Liver (tissue), 9 donors: Measurements from ENCODE around the gene TSPAN5. TPM values are rescaled to one million over a fixed set of nuclear protein-coding genes. Genes with fewer than 3 reads are reported as not detected.

Experiments used
- DNase-seq: peaks from one replicate; pipeline ENCODE4 v3.0.0-alpha.2; 2017; ENCODE audit warnings: low spot score
- H3K27ac ChIP-seq, 2 donors: one replicate each; pipeline ENCODE4 v1.7.0; 2013; ENCODE audit warnings: inconsistent platforms in 2 of 2, low read length in 2 of 2, control low read depth in 1 of 2, low read depth in 1 of 2, mild to moderate bottlenecking in 1 of 2
- H3K27me3 ChIP-seq, 4 donors: one replicate each; pipeline versions ENCODE4 v1.6.1 to v1.7.0; 2013; ENCODE audit warnings: low read length in 3 of 4, inconsistent platforms in 1 of 4, mild to moderate bottlenecking in 1 of 4, moderate library complexity in 1 of 4; ENCODE audit not compliant: control insufficient read depth in 4 of 4, insufficient read depth in 4 of 4
- H3K36me3 ChIP-seq, 4 donors: one replicate each; pipeline versions ENCODE4 v1.6.1 to v1.7.0; 2013; ENCODE audit warnings: low read length in 3 of 4, mild to moderate bottlenecking in 3 of 4, low read depth in 1 of 4, moderate library complexity in 1 of 4; ENCODE audit not compliant: control insufficient read depth in 4 of 4, insufficient read depth in 3 of 4
- H3K4me1 ChIP-seq, 4 donors: one replicate each; pipeline versions ENCODE4 v1.6.1 to v1.7.0; 2013; ENCODE audit warnings: low read length in 3 of 4, mild to moderate bottlenecking in 3 of 4, moderate library complexity in 1 of 4; ENCODE audit not compliant: control insufficient read depth in 4 of 4, insufficient read depth in 4 of 4
- H3K4me3 ChIP-seq, 3 donors: one replicate each; pipeline versions ENCODE4 v1.6.1 to v1.7.0; 2013; ENCODE audit warnings: low read length in 3 of 3, control low read depth in 1 of 3, low read depth in 1 of 3, mild to moderate bottlenecking in 1 of 3
- H3K9ac ChIP-seq, 2 donors: one replicate each; pipeline ENCODE4 v1.7.0; 2013; ENCODE audit warnings: low read length in 2 of 2, mild to moderate bottlenecking in 2 of 2, moderate library complexity in 2 of 2, control low read depth in 1 of 2, low read depth in 1 of 2
- H3K9me3 ChIP-seq, 4 donors: one replicate each; pipeline versions ENCODE4 v1.6.1 to v1.7.0; 2013; ENCODE audit warnings: low read length in 3 of 4; ENCODE audit not compliant: control insufficient read depth in 4 of 4
- ATF3 ChIP-seq: IDR thresholded peaks from 2 replicates; pipeline ENCODE4 v1.6.1; 2016; ENCODE audit warnings: antibody characterized with exemption
- FOXA1 ChIP-seq: IDR thresholded peaks from 2 replicates; pipeline ENCODE4 v1.6.1; 2016; ENCODE audit warnings: antibody characterized with exemption
- FOXA2 ChIP-seq: IDR thresholded peaks from 2 replicates; pipeline ENCODE4 v1.6.1; 2016; ENCODE audit warnings: antibody characterized with exemption
- GABPA ChIP-seq, 2 donors: IDR thresholded peaks in 1 of 2; conservative IDR thresholded peaks in 1 of 2; 2 replicates each; pipeline ENCODE4 v1.6.1; 2016; ENCODE audit warnings: antibody characterized with exemption in 2 of 2, mild to moderate bottlenecking in 1 of 2, moderate library complexity in 1 of 2
- HNF4A ChIP-seq, 2 donors: conservative IDR thresholded peaks; 2 replicates each; pipeline ENCODE4 v1.6.1; 2016; ENCODE audit warnings: antibody characterized with exemption in 2 of 2, mild to moderate bottlenecking in 2 of 2
- HNF4G ChIP-seq: IDR thresholded peaks from 2 replicates; pipeline ENCODE4 v1.6.1; 2016; ENCODE audit warnings: antibody characterized with exemption
- JUND ChIP-seq, 2 donors: IDR thresholded peaks; 2 replicates each; pipeline ENCODE4 v1.6.1; 2016; ENCODE audit warnings: antibody characterized with exemption in 2 of 2
- MAX ChIP-seq: IDR thresholded peaks from 2 replicates; pipeline ENCODE4 v1.6.1; 2016; ENCODE audit warnings: antibody characterized with exemption
- NR2F2 ChIP-seq: IDR thresholded peaks from 2 replicates; pipeline ENCODE4 v1.6.1; 2016; ENCODE audit warnings: antibody characterized with exemption
- RAD21 ChIP-seq, 2 donors: IDR thresholded peaks; 2 replicates each; pipeline ENCODE4 v1.6.1; 2016; ENCODE audit warnings: antibody characterized with exemption in 2 of 2, mild to moderate bottlenecking in 2 of 2
- REST ChIP-seq: IDR thresholded peaks from 2 replicates; pipeline ENCODE4 v1.6.1; 2016; ENCODE audit warnings: antibody characterized with exemption, mild to moderate bottlenecking
- RXRA ChIP-seq, 2 donors: IDR thresholded peaks; 2 replicates each; pipeline ENCODE4 v1.6.1; 2017 to 2018; ENCODE audit warnings: antibody characterized with exemption in 2 of 2, mild to moderate bottlenecking in 1 of 2
- SP1 ChIP-seq: IDR thresholded peaks from 2 replicates; pipeline ENCODE4 v1.6.1; 2018; ENCODE audit warnings: antibody characterized with exemption, mild to moderate bottlenecking
- YY1 ChIP-seq: IDR thresholded peaks from 2 replicates; pipeline ENCODE4 v1.6.1; 2016; ENCODE audit warnings: antibody characterized with exemption, mild to moderate bottlenecking
- ZBTB33 ChIP-seq: IDR thresholded peaks from 2 replicates; pipeline ENCODE4 v1.6.1; 2016; ENCODE audit warnings: antibody characterized with exemption
- WGBS: extraction: QIAGEN DNeasy Blood & Tissue Kit; methylation state at CpG from one replicate; pipeline ENCODE4 v1.1.7; 2013; 5-methylcytosine and 5-hydroxymethylcytosine counted together
- polyA plus RNA-seq, 2 donors: library from polyadenylated mRNA; stranded (reverse) in 1 of 2; unstranded in 1 of 2; fragments of 200-250 nt in 1 of 2; fragments of >200 nt in 1 of 2; fragmentation: Nextera tagmentation in 1 of 2; extraction: Ambion mirVana in 1 of 2; gene quantifications; one replicate each; pipeline versions ENCODE4 v1.2.1 to v1.2.3, GENCODE V29; 2013 to 2015
- total RNA-seq, 2 donors: library from RNA; depleted of rRNA; stranded (reverse); fragments of >200 nt; gene quantifications; one replicate each; pipeline ENCODE4 v1.2.3, GENCODE V29; 2014
- donor health status: healthy.
- donor health status: healthy.
- donor health status: healthy.
- donor health status: healthy.
- donor health status: healthy.

TSPAN5 gene
- total and polyA plus RNA-seq, 4 donors, result 0.36 to 54.0 (median 0.63) TPM

GRCh38 chr4:98602270-98602669, 56.1 kb downstream of the TSPAN5 start:
- H3K27ac ChIP-seq, result no peak overlapping the region
- no peak overlapping the region for H3K9ac ChIP-seq
- TF ChIP-seq ZBTB33, result no peak
- TF ChIP-seq GABPA (IDR thresholded peaks at IDR 0.05 in 1 of 2, conservative IDR thresholded peaks at IDR 0.05 in 1 of 2), result no peak
- TF ChIP-seq FOXA1, result no peak
- no peak for TF ChIP-seq MAX
- no peak for TF ChIP-seq HNF4A (conservative IDR thresholded peaks at IDR 0.05)
- no peak for TF ChIP-seq SP1
- TF ChIP-seq ATF3, result no peak
- no peak for TF ChIP-seq NR2F2
- TF ChIP-seq RXRA (IDR thresholded peaks at IDR 0.05), result no peak
- DNase-seq, result no peak
- H3K36me3 ChIP-seq, result no peaks in the 10 kb centered on the region
- WGBS, result 89% methylated on average over 1 of the region's 1 CpG
- H3K4me1 ChIP-seq, result no peaks in the 10 kb centered on the region
- H3K9me3 ChIP-seq, result peaks cover 0 to 11% (median 3%) of the 10 kb centered on the region in 4 donors
- H3K27me3 ChIP-seq, result no peaks in the 10 kb centered on the region
- H3K4me3 ChIP-seq, result no peak overlapping the region

GRCh38 chr4:98601708-98602107, 56.7 kb downstream of the TSPAN5 start:
- Histone ChIP-seq H3K4me1 (no peaks in the 10 kb centered on the region), H3K9ac (no peak overlapping the region), H3K27ac (no peak overlapping the region), H3K4me3 (no peak overlapping the region), H3K27me3 (no peaks in the 10 kb centered on the region), H3K36me3 (no peaks in the 10 kb centered on the region), H3K9me3 (peaks cover 0 to 11% (median 3%) of the 10 kb centered on the region in 4 donors)
- no peak for TF ChIP-seq SP1
- TF ChIP-seq NR2F2, result no peak
- TF ChIP-seq JUND (IDR thresholded peaks at IDR 0.05), result no peak
- TF ChIP-seq REST, result no peak
- TF ChIP-seq FOXA1, result no peak
- 74% methylated on average over 3 of the region's 3 CpGs for WGBS
- DNase-seq, result no peak

- no peak for DNase-seq
- Histone ChIP-seq H3K36me3 (no peaks in the 10 kb centered on the region), H3K4me1 (no peaks in the 10 kb centered on the region), H3K27ac (no peak overlapping the region), H3K4me3 (no peak overlapping the region), H3K9ac (no peak overlapping the region), H3K9me3 (peaks cover 0 to 11% (median 3%) of the 10 kb centered on the region in 4 donors), H3K27me3 (no peaks in the 10 kb centered on the region)
- 83% methylated on average over 2 of the region's 2 CpGs for WGBS
- no peak for TF ChIP-seq HNF4G
- TF ChIP-seq ATF3, result no peak
- no peak for TF ChIP-seq RXRA (IDR thresholded peaks at IDR 0.05)
- no peak for TF ChIP-seq SP1
- TF ChIP-seq NR2F2, result no peak
- no peak for TF ChIP-seq FOXA2
- TF ChIP-seq YY1, result no peak
- no peak for TF ChIP-seq FOXA1
- TF ChIP-seq HNF4A (conservative IDR thresholded peaks at IDR 0.05), result no peak
- TF ChIP-seq MAX, result no peak
- TF ChIP-seq REST, result no peak
- TF ChIP-seq JUND (IDR thresholded peaks at IDR 0.05), result no peak
- no peak for TF ChIP-seq RAD21 (IDR thresholded peaks at IDR 0.05)
Measured at GRCh38 chr4:98599617-98600205, 58.7 kb downstream of the TSPAN5 start.
